Neural progenitor cell (in vitro differentiated cells): Measurements from ENCODE around the gene MVK. TPM values are rescaled to one million over a fixed set of nuclear protein-coding genes. Genes with fewer than 3 reads are reported as not detected.

Source experiments
- DNase-seq: peaks from one replicate; pipeline ENCODE4 v3.0.0-alpha.2; 2016; ENCODE audit warnings: low spot score
- H2AFZ ChIP-seq: fragments of 200-600 bp; sonication (generic); replicated peaks from 2 replicates; pipeline ENCODE4 v1.6.1; 2016; ENCODE audit warnings: antibody characterized with exemption
- H3F3A ChIP-seq: fragments of 200-600 bp; sonication (generic); 2 replicates; pipeline ENCODE4 v1.6.1; 2016; ENCODE audit warnings: antibody characterized with exemption, low read depth
- H3K27ac ChIP-seq: fragments of 200-600 bp; sonication (generic); 2 replicates; pipeline ENCODE4 v1.5.1; 2016; ENCODE audit warnings: mild to moderate bottlenecking
- H3K27me3 ChIP-seq: fragments of 200-600 bp; sonication (generic); 2 replicates; pipeline ENCODE4 v1.6.1; 2016; ENCODE audit warnings: mild to moderate bottlenecking, moderate library complexity
- H3K36me3 ChIP-seq: fragments of 200-600 bp; sonication (generic); 2 replicates; pipeline ENCODE4 v1.5.1; 2016
- H3K4me1 ChIP-seq: fragments of 200-600 bp; sonication (generic); 2 replicates; pipeline ENCODE4 v1.6.1; 2016; ENCODE audit warnings: mixed run types
- H3K4me2 ChIP-seq: fragments of 200-600 bp; sonication (generic); 2 replicates; pipeline ENCODE4 v1.6.1; 2016
- H3K4me3 ChIP-seq: fragments of 200-600 bp; sonication (generic); 2 replicates; pipeline ENCODE4 v1.5.1; 2016
- H3K79me2 ChIP-seq: fragments of 200-600 bp; sonication (generic); 2 replicates; pipeline ENCODE4 v1.6.1; 2016; ENCODE audit warnings: low read depth
- H3K9ac ChIP-seq: fragments of 200-600 bp; sonication (generic); 2 replicates; pipeline ENCODE4 v1.6.1; 2016
- H3K9me3 ChIP-seq: fragments of 200-600 bp; sonication (generic); 2 replicates; pipeline ENCODE4 v1.5.1; 2016; ENCODE audit warnings: low read depth
- H4K20me1 ChIP-seq: fragments of 200-600 bp; sonication (generic); 2 replicates; pipeline ENCODE4 v1.6.1; 2016; ENCODE audit warnings: low read depth
- H3K27ac Mint-ChIP-seq: 3 replicates; pipeline ENCODE4 v1.8.0; 2021; ENCODE audit warnings: mixed read lengths
- H3K27me3 Mint-ChIP-seq: 2 replicates; pipeline ENCODE4 v1.8.0; 2022; ENCODE audit warnings: low read depth, mild to moderate bottlenecking, inconsistent platforms, moderate library complexity, mixed read lengths; ENCODE audit not compliant: insufficient read depth
- H3K36me3 Mint-ChIP-seq: 3 replicates; pipeline ENCODE4 v1.8.0; 2021; ENCODE audit warnings: mixed read lengths
- H3K4me1 Mint-ChIP-seq: 3 replicates; pipeline ENCODE4 v1.8.0; 2021; ENCODE audit warnings: mixed read lengths
- H3K4me3 Mint-ChIP-seq: 3 replicates; pipeline ENCODE4 v1.8.0; 2021; ENCODE audit warnings: mild to moderate bottlenecking, moderate library complexity, mixed read lengths
- H3K9me3 Mint-ChIP-seq: 3 replicates; pipeline ENCODE4 v1.8.0; 2020; ENCODE audit warnings: mixed read lengths
- CTCF ChIP-seq: fragments of 200-600 bp; sonication (generic); IDR thresholded peaks from 2 replicates; pipeline ENCODE4 v1.5.1; 2017; ENCODE audit warnings: antibody characterized with exemption, mild to moderate bottlenecking
- EZH2 ChIP-seq: fragments of 200-600 bp; sonication (generic); IDR thresholded peaks from 2 replicates; pipeline ENCODE4 v1.6.1; 2017; ENCODE audit warnings: antibody characterized with exemption, mild to moderate bottlenecking, moderate library complexity
- EZH2phosphoT487 ChIP-seq: fragments of 200-600 bp; sonication (generic); IDR thresholded peaks from 2 replicates; pipeline ENCODE4 v1.6.1; 2017; ENCODE audit warnings: antibody characterized with exemption
- total RNA-seq: library from RNA; depleted of rRNA; stranded (reverse); fragments of >200 nt; gene quantifications from 2 replicates; pipeline ENCODE4 v1.2.3, GENCODE V29; 2015; ENCODE audit warnings: low replicate concordance

MVK gene
- total RNA-seq, 1 donor from 2014 or later, result 8.3 TPM

GRCh38 chr12:109538191-109538863 lies 35.3 kb upstream of the MVK start:
- Histone ChIP-seq H3K79me2 (no peaks in the 10 kb centered on the region), H3F3A (no peaks in the 10 kb centered on the region), H3K4me3 (no peak overlapping the region), H3K4me1 (no peaks in the 10 kb centered on the region), H3K27ac (no peak overlapping the region), H2AFZ (no peak overlapping the region), H3K4me2 (no peak overlapping the region), H3K36me3 (no peaks in the 10 kb centered on the region), H3K27me3 (no peaks in the 10 kb centered on the region), H3K9ac (no peak overlapping the region), H4K20me1 (no peaks in the 10 kb centered on the region), H3K9me3 (no peaks in the 10 kb centered on the region)
- no peak for TF ChIP-seq CTCF
- no peak for TF ChIP-seq EZH2
- no peak for TF ChIP-seq EZH2phosphoT487
- Mint-ChIP-seq H3K27ac (no peak overlapping the region), H3K4me1 (peaks cover 12% of the 10 kb centered on the region), H3K36me3 (peaks cover 7% of the 10 kb centered on the region), H3K4me3 (no peak overlapping the region), H3K27me3 (peaks cover 10% of the 10 kb centered on the region), H3K9me3 (no peaks in the 10 kb centered on the region)
- DNase-seq, result no peak

- Histone ChIP-seq H3F3A (no peaks in the 10 kb centered on the region), H3K36me3 (no peaks in the 10 kb centered on the region), H3K27ac (no peak overlapping the region), H3K4me3 (no peak overlapping the region), H3K4me1 (no peaks in the 10 kb centered on the region), H2AFZ (no peak overlapping the region), H3K27me3 (no peaks in the 10 kb centered on the region), H3K9me3 (no peaks in the 10 kb centered on the region), H3K9ac (no peak overlapping the region), H3K79me2 (no peaks in the 10 kb centered on the region), H3K4me2 (no peak overlapping the region), H4K20me1 (no peaks in the 10 kb centered on the region)
- Mint-ChIP-seq H3K36me3 (peaks cover 7% of the 10 kb centered on the region), H3K9me3 (no peaks in the 10 kb centered on the region), H3K27ac (no peak overlapping the region), H3K4me3 (peak overlapping the region; percentile 21), H3K27me3 (peaks cover 14% of the 10 kb centered on the region), H3K4me1 (peaks cover 12% of the 10 kb centered on the region)
- DNase-seq, result no peak
- TF ChIP-seq EZH2, result no peak
- no peak for TF ChIP-seq EZH2phosphoT487
- no peak for TF ChIP-seq CTCF
Observed at GRCh38 chr12:109539508-109539907, 34.1 kb upstream of the MVK start.

- TF ChIP-seq CTCF (no peak), EZH2phosphoT487 (no peak), EZH2 (no peak)
- Histone ChIP-seq H3K4me1 (no peaks in the 10 kb centered on the region), H2AFZ (no peak overlapping the region), H3F3A (no peaks in the 10 kb centered on the region), H3K79me2 (no peaks in the 10 kb centered on the region), H3K36me3 (no peaks in the 10 kb centered on the region), H3K9ac (no peak overlapping the region), H3K4me2 (no peak overlapping the region), H3K27me3 (no peaks in the 10 kb centered on the region), H3K27ac (no peak overlapping the region), H3K9me3 (no peaks in the 10 kb centered on the region), H3K4me3 (no peak overlapping the region), H4K20me1 (no peaks in the 10 kb centered on the region)
- H3K9me3 Mint-ChIP-seq, result no peaks in the 10 kb centered on the region
- H3K4me3 Mint-ChIP-seq, result no peak overlapping the region
- H3K27ac Mint-ChIP-seq, result no peak overlapping the region
- H3K36me3 Mint-ChIP-seq, result peaks cover 2% of the 10 kb centered on the region
- H3K4me1 Mint-ChIP-seq, result peaks cover 12% of the 10 kb centered on the region
- no peak for DNase-seq
- peaks cover 13% of the 10 kb centered on the region for H3K27me3 Mint-ChIP-seq
Observed at GRCh38 chr12:109540526-109541412, 32.8 kb upstream of the MVK start.
